ENCODE data around the gene C17orf107. TPM values are rescaled to one million over a fixed set of nuclear protein-coding genes. Genes with fewer than 3 reads are reported as not detected.
"Not testable (repeated sequence)": the region's sequence is repeated elsewhere in the genome, so short reads cannot be mapped to it uniquely, and the experiment has no call there.

Gene C17orf107
- total RNA-seq, 1 experiment from 2014 or later = 2.7 TPM

DNA sequence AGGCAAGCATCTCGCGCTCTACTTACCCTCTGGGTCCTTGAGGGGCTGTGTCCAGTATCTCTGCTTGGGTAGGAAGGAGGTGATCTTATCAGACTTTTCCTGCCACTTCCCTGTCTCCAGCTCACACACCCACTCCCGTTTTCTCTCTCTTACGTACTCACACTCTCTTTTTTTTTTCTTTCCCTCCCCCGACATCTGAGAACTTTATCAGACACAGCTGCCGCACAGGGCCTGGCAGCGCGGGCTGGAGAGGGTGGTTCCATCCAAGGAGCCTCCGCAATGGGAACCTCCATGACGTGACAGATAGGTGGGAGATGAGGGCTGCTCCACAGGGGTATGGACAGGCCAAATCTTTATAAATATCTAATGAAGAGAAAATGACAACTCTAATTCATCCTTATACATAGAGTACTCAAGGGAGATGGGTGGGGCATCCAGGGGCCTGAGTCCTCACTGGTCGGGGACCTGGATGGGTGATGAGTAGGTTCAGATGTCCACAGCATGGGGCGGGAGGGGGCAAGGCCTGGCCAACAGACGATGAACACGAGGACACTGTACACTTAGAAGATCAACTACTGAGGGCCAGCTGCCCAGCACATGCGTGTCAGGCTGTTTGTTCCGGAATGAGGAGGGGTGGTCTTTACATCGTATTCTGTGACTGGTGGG lies 42.9 kb upstream of the C17orf107 start:
- Histone ChIP-seq H3K4me3 (ENCODE audit: low read depth, low read length, poor library complexity, severe bottlenecking) (no peak overlapping the region), H3K36me3 (ENCODE audit: insufficient read depth, low read length, poor library complexity, severe bottlenecking) (no peaks in the 10 kb centered on the region), H3K4me1 (ENCODE audit: insufficient read depth, low read length, poor library complexity, severe bottlenecking) (peaks cover 18% of the 10 kb centered on the region), H3K27me3 (replicated peaks; ENCODE audit: insufficient read depth, low read depth, low read length, poor library complexity) (no peaks in the 10 kb centered on the region), H3K9me3 (ENCODE audit: low read depth, low read length, poor library complexity, severe bottlenecking) (no peaks in the 10 kb centered on the region), H3K27ac (ENCODE audit: low read depth, low read length, poor library complexity, severe bottlenecking) (no peak overlapping the region)
- no peak for TF ChIP-seq EZH2 (IDR thresholded peaks at IDR 0.05; ENCODE audit: borderline replicate concordance, low read depth, low read length, poor library complexity, severe bottlenecking)
- TF ChIP-seq, protein P1, sequence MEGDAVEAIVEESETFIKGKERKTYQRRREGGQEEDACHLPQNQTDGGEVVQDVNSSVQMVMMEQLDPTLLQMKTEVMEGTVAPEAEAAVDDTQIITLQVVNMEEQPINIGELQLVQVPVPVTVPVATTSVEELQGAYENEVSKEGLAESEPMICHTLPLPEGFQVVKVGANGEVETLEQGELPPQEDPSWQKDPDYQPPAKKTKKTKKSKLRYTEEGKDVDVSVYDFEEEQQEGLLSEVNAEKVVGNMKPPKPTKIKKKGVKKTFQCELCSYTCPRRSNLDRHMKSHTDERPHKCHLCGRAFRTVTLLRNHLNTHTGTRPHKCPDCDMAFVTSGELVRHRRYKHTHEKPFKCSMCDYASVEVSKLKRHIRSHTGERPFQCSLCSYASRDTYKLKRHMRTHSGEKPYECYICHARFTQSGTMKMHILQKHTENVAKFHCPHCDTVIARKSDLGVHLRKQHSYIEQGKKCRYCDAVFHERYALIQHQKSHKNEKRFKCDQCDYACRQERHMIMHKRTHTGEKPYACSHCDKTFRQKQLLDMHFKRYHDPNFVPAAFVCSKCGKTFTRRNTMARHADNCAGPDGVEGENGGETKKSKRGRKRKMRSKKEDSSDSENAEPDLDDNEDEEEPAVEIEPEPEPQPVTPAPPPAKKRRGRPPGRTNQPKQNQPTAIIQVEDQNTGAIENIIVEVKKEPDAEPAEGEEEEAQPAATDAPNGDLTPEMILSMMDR (conservative IDR thresholded peaks at IDR 0.05; ENCODE audit: low read depth, low read length) = no peak
- intact Hi-C loops (cut with micrococcal nuclease; ENCODE audit: unreplicated experiment) = no loop called here
- POLR2A ChIA-PET (ENCODE audit: low non-redundant PET) = no interaction called here
- DNase-seq (ENCODE audit: low spot score) = no peak
- CTCF ChIA-PET = no interaction called here
- no TSS peak for BruUV-seq (replicated peaks)

DNA sequence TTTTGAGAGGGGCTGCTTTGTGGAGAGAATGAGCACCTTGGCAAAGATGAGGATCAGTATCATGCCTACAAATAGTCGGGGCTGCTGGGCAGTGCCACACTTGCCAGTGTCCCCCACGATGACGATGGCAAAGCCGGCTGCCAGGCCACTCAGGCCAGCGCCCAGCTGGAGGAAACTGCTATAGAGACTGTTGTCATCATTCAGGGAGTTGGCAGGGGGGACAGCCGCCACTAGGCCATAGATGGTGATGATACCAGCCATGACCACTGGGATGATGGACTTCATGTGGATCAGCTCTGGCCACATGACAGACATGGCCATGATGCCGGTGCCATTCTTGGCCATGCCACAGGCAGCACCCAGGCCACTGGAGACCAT lies 42.4 kb upstream of the C17orf107 start:
- no peaks in the 10 kb centered on the region for H3K9me3 ChIP-seq (ENCODE audit: low read depth, low read length, poor library complexity, severe bottlenecking)
- H3K36me3 ChIP-seq (ENCODE audit: insufficient read depth, low read length, poor library complexity, severe bottlenecking) = no peaks in the 10 kb centered on the region
- H3K27me3 ChIP-seq (replicated peaks; ENCODE audit: insufficient read depth, low read depth, low read length, poor library complexity) = no peaks in the 10 kb centered on the region
- BruUV-seq (replicated peaks) = no TSS peak
- TF ChIP-seq EZH2 (IDR thresholded peaks at IDR 0.05; ENCODE audit: borderline replicate concordance, low read depth, low read length, poor library complexity, severe bottlenecking) = no peak
- TF ChIP-seq, protein P1 (conservative IDR thresholded peaks at IDR 0.05; ENCODE audit: low read depth, low read length) = no peak
- H3K4me1 ChIP-seq (ENCODE audit: insufficient read depth, low read length, poor library complexity, severe bottlenecking) = peaks cover 17% of the 10 kb centered on the region
- ChIA-PET POLR2A (ENCODE audit: low non-redundant PET) (no interaction called here), CTCF (interaction anchor here (0.6 kb wide), 1 partner anchor 438 kb away, joined by 8 read pairs; no protein-coding TSS in a partner anchor)
- no peak for DNase-seq (ENCODE audit: low spot score)
- no peak overlapping the region for H3K4me3 ChIP-seq (ENCODE audit: low read depth, low read length, poor library complexity, severe bottlenecking)
- intact Hi-C loops (cut with micrococcal nuclease; ENCODE audit: unreplicated experiment) = no loop called here
- no peak overlapping the region for H3K27ac ChIP-seq (ENCODE audit: low read depth, low read length, poor library complexity, severe bottlenecking)

DNA sequence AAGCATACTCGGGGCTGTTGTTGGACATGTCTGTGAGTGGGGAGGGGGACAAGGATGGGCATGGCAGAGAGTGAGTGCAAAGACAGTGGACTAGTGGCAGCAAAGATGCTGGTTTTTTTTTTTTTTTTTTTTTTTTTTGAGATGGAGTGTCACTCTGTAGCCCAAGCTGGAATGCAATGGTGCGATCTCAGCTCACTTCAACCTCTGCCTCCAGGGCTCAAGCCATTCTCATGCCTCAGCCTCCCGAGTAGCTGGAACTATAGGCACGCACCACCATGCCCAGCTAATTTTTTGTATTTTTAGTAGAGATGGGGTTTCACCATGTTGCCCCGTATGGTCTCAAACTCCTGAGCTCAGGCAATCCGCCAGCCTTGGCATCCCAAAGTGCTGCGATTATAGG lies 42.0 kb upstream of the C17orf107 start:
- H3K36me3 ChIP-seq (ENCODE audit: insufficient read depth, low read length, poor library complexity, severe bottlenecking); H3K27me3 ChIP-seq (replicated peaks; ENCODE audit: insufficient read depth, low read depth, low read length, poor library complexity); intact Hi-C loops (cut with micrococcal nuclease; ENCODE audit: unreplicated experiment); DNase-seq (ENCODE audit: low spot score); H3K9me3 ChIP-seq (ENCODE audit: low read depth, low read length, poor library complexity, severe bottlenecking); H3K4me3 ChIP-seq (ENCODE audit: low read depth, low read length, poor library complexity, severe bottlenecking); POLR2A ChIA-PET (ENCODE audit: low non-redundant PET); H3K27ac ChIP-seq (ENCODE audit: low read depth, low read length, poor library complexity, severe bottlenecking); BruUV-seq (replicated peaks): not testable (repeated sequence)
- CTCF ChIA-PET = interaction anchor here (0.6 kb wide), 1 partner anchor 438 kb away, joined by 8 read pairs; no protein-coding TSS in a partner anchor
- peaks cover 12% of the 10 kb centered on the region for H3K4me1 ChIP-seq (ENCODE audit: insufficient read depth, low read length, poor library complexity, severe bottlenecking)
